Adrenal gland (tissue), 12 donors: ENCODE data around the gene TMEM207. TPM values are rescaled to one million over a fixed set of nuclear protein-coding genes. Genes with fewer than 3 reads are reported as not detected.

Experiments used
- DNase-seq, 7 donors: peaks; one replicate each; pipeline ENCODE4 v3.0.0-alpha.2; 2019 to 2020
- H3K27ac ChIP-seq, 5 donors: fragments of 200-600 bp; sonication (generic) in 4 of 5; 1 replicate in 3 of 5; 2 replicates in 2 of 5; pipeline versions ENCODE4 v1.5.1 to v1.8.0; 2016 to 2020; ENCODE audit warnings: mild to moderate bottlenecking in 1 of 5
- H3K27me3 ChIP-seq: fragments of 200-600 bp; 2 replicates; pipeline ENCODE4 v1.8.0; 2021
- H3K36me3 ChIP-seq, 2 donors: fragments of 200-600 bp; replicated peaks in 1 of 2; 1 replicate in 1 of 2; 2 replicates in 1 of 2; pipeline versions ENCODE4 v1.5.1 to v1.8.0; 2018 to 2022
- H3K4me1 ChIP-seq, 2 donors: fragments of 200-600 bp; replicated peaks in 1 of 2; 1 replicate in 1 of 2; 2 replicates in 1 of 2; pipeline versions ENCODE4 v1.5.1 to v1.8.0; 2018 to 2021
- H3K4me3 ChIP-seq, 4 donors: fragments of 200-600 bp; sonication (generic) in 3 of 4; one replicate each; pipeline ENCODE4 v1.5.1; 2016 to 2018
- H3K9me3 ChIP-seq, 3 donors: fragments of 200-600 bp; sonication (generic) in 1 of 3; replicated peaks in 1 of 3; 1 replicate in 2 of 3; 2 replicates in 1 of 3; pipeline versions ENCODE4 v1.5.1 to v1.8.0; 2016 to 2021
- POLR2A ChIP-seq, 2 donors: fragments of 450-650 bp; IDR thresholded peaks; one replicate each; pipeline ENCODE4 v1.6.1; 2017; ENCODE audit warnings: antibody characterized with exemption in 2 of 2, mild to moderate bottlenecking in 2 of 2, moderate library complexity in 1 of 2
- WGBS, 4 donors: extraction: QIAGEN DNeasy Blood & Tissue Kit in 2 of 4; methylation state at CpG; one replicate each; pipeline versions ENCODE4 v1.1.5 to v1.1.7; 2013 to 2017; 5-methylcytosine and 5-hydroxymethylcytosine counted together
- intact Hi-C, 2 donors: fragments of 100-400 bp; cut with DNase I; formaldehyde crosslinking; loops; one replicate each; pipeline versions ENCODE4 v1.14.1 to v1.15.0; 2022 to 2023
- polyA plus RNA-seq, 3 donors: library from polyadenylated mRNA; stranded (reverse); fragments of 200-250 nt in 2 of 3; fragments of 350-450 nt in 1 of 3; fragmentation: Illumina TruSeq in 1 of 3; extraction: RNeasy Lipid Tissue Mini Kit (QIAGEN cat#74804) in 1 of 3; gene quantifications; one replicate each; pipeline ENCODE4 v1.2.3, GENCODE V29; 2013 to 2014
- total RNA-seq, 9 donors: library from RNA; depleted of rRNA in 4 of 9; stranded (reverse); fragments of >200 nt in 4 of 9; fragments of 120-200 nt in 1 of 9; fragmentation: NEBNext Ultra II Directional in 1 of 9; extraction: Animal tissue kit (Norgen Biotek cat#: 25700) in 1 of 9; gene quantifications; one replicate each; pipeline versions ENCODE4 v1.1.0 to v1.2.4, GENCODE V29; 2013 to 2023
- TF ChIP-seq, protein P1 (sequence below), 6 experiments: fragments of 450-650 bp in 4 of 6; fragments of 200-600 bp in 2 of 6; sonication (generic) in 1 of 6; IDR thresholded peaks; 1 replicate in 5 of 6; 2 replicates in 1 of 6; pipeline versions ENCODE4 v1.5.1 to v1.8.0; 2016 to 2021; ENCODE audit warnings: antibody characterized with exemption in 6 of 6, mild to moderate bottlenecking in 2 of 6, moderate library complexity in 1 of 6
- donor health status: healthy with polysubstance abuse.
- donor health status: Bipolar disorder and iron deficiency.
- donor health status: DM: yes; HTN: yes; CAD: no.
- donor health status: DM: no; HTN: no; CAD: no.
- donor health status: DM: no; HTN: no; CAD: no.
- donor health status: DM: yes; HTN: yes; CAD: no.

The TMEM207 gene
- total and polyA plus RNA-seq, 12 donors = not detected

DNA sequence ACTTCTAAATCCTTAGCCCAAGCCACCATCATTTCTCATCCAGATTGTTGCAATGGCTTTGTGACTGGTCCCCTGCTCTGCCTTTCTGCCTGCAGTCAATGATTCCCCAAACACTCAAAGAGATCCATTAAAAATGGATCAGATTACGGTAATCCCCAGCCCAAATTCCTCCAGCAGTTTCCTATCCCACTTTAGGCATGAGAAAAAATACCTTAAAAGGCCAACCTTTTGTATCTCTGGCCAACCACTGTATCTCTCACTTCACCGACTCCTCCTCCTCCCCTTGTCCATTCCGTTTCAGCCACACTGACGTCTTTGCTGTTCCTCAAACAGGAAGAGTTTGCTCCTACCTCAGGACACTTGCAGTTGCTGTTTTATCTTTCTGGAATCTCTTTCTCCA is 43.3 kb upstream of the TMEM207 start:
- WGBS, 4 donors = 78 to 86% (median 83%) methylated on average over 4 of the region's 4 CpGs

DNA sequence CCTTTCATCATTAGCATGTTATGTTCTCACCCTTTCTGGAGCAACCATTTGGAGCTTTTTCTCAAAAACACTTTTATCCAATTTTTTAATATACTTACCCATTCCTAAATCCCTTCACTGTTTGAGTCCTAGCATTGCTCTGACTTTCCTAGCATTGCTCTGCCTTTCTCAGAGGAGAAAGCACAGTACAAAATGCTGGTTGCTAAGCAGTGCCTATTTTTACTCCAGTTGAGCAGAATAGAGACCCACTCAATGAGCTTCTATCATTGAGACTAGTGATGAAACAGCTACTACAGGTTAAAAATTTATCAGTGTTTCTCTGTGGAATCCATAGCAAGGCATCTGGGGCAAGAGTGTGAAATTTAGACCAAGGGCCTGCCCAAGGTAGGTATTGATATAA is 42.4 kb upstream of the TMEM207 start:
- Histone ChIP-seq H3K27me3 (no peaks in the 10 kb centered on the region), H3K9me3 (no peaks in the 10 kb centered on the region), H3K4me1 (no peaks in the 10 kb centered on the region), H3K27ac (no peak overlapping the region), H3K36me3 (no peaks in the 10 kb centered on the region), H3K4me3 (no peak overlapping the region)
- TF ChIP-seq POLR2A (IDR thresholded peaks at IDR 0.05) = no peak
- TF ChIP-seq, protein P1, sequence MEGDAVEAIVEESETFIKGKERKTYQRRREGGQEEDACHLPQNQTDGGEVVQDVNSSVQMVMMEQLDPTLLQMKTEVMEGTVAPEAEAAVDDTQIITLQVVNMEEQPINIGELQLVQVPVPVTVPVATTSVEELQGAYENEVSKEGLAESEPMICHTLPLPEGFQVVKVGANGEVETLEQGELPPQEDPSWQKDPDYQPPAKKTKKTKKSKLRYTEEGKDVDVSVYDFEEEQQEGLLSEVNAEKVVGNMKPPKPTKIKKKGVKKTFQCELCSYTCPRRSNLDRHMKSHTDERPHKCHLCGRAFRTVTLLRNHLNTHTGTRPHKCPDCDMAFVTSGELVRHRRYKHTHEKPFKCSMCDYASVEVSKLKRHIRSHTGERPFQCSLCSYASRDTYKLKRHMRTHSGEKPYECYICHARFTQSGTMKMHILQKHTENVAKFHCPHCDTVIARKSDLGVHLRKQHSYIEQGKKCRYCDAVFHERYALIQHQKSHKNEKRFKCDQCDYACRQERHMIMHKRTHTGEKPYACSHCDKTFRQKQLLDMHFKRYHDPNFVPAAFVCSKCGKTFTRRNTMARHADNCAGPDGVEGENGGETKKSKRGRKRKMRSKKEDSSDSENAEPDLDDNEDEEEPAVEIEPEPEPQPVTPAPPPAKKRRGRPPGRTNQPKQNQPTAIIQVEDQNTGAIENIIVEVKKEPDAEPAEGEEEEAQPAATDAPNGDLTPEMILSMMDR (IDR thresholded peaks at IDR 0.05) = no peak
- intact Hi-C loops = no loop called here
- no peak for DNase-seq

More for the DNA sequence above, 43.3 kb upstream of the TMEM207 start:
- H3K9me3 ChIP-seq = no peaks in the 10 kb centered on the region
- no peak overlapping the region for H3K27ac ChIP-seq
- no peaks in the 10 kb centered on the region for H3K4me1 ChIP-seq
- TF ChIP-seq POLR2A (IDR thresholded peaks at IDR 0.05) = no peak
- TF ChIP-seq, protein P1 (IDR thresholded peaks at IDR 0.05) = no peak
- intact Hi-C loops = no loop called here
- H3K27me3 ChIP-seq = no peaks in the 10 kb centered on the region
- no peak for DNase-seq
- H3K36me3 ChIP-seq = no peaks in the 10 kb centered on the region
- H3K4me3 ChIP-seq = no peak overlapping the region

DNA sequence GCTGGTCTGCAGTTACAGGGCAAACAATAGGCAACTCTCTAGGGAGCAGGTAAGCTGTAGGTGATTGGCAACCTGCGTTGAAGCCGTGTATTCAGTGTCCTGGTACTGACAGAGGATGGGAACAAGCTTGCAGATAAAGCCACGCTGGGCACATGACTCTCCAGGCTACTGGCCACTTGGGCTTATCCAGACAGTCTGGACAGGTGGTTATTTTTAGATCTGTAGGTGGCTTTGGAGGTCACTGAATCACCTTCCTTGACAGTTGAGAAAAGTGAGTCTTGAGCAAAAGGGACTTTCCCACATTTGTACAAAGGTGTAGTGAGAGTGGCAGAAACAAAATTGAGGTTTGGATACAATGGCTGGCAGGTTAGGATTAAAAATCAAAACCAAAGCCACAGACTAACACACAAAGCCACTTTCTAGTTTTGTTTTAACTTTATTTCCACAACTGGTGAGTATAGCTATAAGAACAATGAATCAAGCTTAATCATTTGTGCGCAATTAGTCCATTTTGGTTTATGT is 41.9 kb upstream of the TMEM207 start:
- no peak overlapping the region for H3K4me3 ChIP-seq
- H3K27ac ChIP-seq = no peak overlapping the region
- WGBS, 4 donors = 71 to 86% (median 77%) methylated on average over 4 of the region's 4 CpGs
- intact Hi-C loops = no loop called here
- H3K4me1 ChIP-seq = no peaks in the 10 kb centered on the region
- no peaks in the 10 kb centered on the region for H3K27me3 ChIP-seq
- DNase-seq = no peak
- no peaks in the 10 kb centered on the region for H3K9me3 ChIP-seq
- no peaks in the 10 kb centered on the region for H3K36me3 ChIP-seq
- TF ChIP-seq POLR2A (IDR thresholded peaks at IDR 0.05) = no peak
- TF ChIP-seq, protein P1 (IDR thresholded peaks at IDR 0.05) = no peak

DNA sequence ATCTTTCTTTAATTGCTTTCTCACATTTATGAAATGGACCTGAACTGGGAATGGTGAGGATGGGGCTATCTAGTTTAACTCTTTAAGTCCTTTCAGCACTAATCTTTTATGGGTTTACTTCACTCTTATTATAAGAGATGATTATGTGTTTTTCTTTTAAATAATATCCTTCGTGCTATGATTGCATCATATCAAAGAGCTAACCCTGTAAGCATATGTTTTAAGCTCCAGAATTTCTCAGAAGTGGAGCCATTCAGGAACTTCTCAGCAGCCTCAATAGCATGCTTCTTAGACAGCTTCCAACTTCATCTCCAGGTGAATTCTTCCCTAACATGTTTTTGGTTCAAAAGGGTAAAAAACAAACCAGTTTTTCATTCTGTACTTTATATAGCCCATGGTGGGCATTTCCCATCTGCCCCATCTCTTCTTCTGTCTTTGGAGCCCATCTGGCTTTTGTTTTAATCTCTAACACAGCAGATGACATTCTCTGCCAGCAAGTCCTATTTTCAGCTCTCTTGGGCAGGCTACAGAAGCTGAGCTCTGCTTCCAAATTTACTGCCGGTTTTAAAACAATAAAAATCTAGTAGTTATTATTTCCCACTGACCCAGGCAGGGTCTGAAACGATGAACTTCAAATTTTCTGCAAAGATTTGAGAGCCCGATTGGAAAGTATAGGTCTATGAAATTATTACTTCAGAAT is 37.4 kb upstream of the TMEM207 start:
- no peaks in the 10 kb centered on the region for H3K9me3 ChIP-seq
- WGBS, 4 donors = 71 to 79% (median 74%) methylated on average over 4 of the region's 4 CpGs
- no peak overlapping the region for H3K27ac ChIP-seq
- H3K36me3 ChIP-seq = no peaks in the 10 kb centered on the region
- no peaks in the 10 kb centered on the region for H3K4me1 ChIP-seq
- no peak overlapping the region for H3K4me3 ChIP-seq
- DNase-seq = no peak
- no peaks in the 10 kb centered on the region for H3K27me3 ChIP-seq
- TF ChIP-seq, protein P1 (IDR thresholded peaks at IDR 0.05) = no peak
- no peak for TF ChIP-seq POLR2A (IDR thresholded peaks at IDR 0.05)
- intact Hi-C loops = no loop called here
